HG02610 (cell line): ENCODE results near the gene CEP128.

Experiments
- ATAC-seq: cut with Tn5 transposase; IDR thresholded peaks from one replicate; pipeline ENCODE4 v1.9.1; 2021; ENCODE audit warnings: mild to moderate bottlenecking, moderate library complexity; ENCODE audit not compliant: unreplicated experiment

Gene CEP128

GRCh38 chr14:80695869-80696268, 245.7 kb downstream of the CEP128 start:
- peak; percentile 75 for ATAC-seq

- ATAC-seq = no peak
These were observed 248.6 kb downstream of the CEP128 start for GRCh38 chr14:80692903-80693302.

GRCh38 chr14:80681651-80682050, 259.9 kb downstream of the CEP128 start:
- ATAC-seq = no peak

GRCh38 chr14:80679273-80679672, 262.3 kb downstream of the CEP128 start:
- no peak for ATAC-seq

- no peak for ATAC-seq
These were observed 263.1 kb downstream of the CEP128 start for GRCh38 chr14:80678436-80678835.

- ATAC-seq = no peak
These were observed 272.1 kb downstream of the CEP128 start for GRCh38 chr14:80669426-80669825.

- no peak for ATAC-seq
These were observed 277.0 kb downstream of the CEP128 start for GRCh38 chr14:80664576-80664975.

- ATAC-seq = no peak
These were observed 278.0 kb downstream of the CEP128 start for GRCh38 chr14:80663541-80663940.

- ATAC-seq = no peak
These were observed 281.8 kb downstream of the CEP128 start for GRCh38 chr14:80659783-80660182.

GRCh38 chr14:80658733-80659132, 282.8 kb downstream of the CEP128 start:
- ATAC-seq = no peak

GRCh38 chr14:80658155-80658554, 283.4 kb downstream of the CEP128 start:
- ATAC-seq = no peak

- no peak for ATAC-seq
These were observed 287.6 kb downstream of the CEP128 start for GRCh38 chr14:80653956-80654355.

- ATAC-seq = no peak
These were observed 295.7 kb downstream of the CEP128 start for GRCh38 chr14:80645667-80646413.

- ATAC-seq = no peak
These were observed 296.7 kb downstream of the CEP128 start for GRCh38 chr14:80644826-80645225.

GRCh38 chr14:80638620-80639515, 302.7 kb downstream of the CEP128 start:
- no peak for ATAC-seq

- ATAC-seq = no peak
These were observed 303.6 kb downstream of the CEP128 start for GRCh38 chr14:80637756-80638619.

- ATAC-seq = no peak
These were observed 305.5 kb downstream of the CEP128 start for GRCh38 chr14:80636071-80636470.

GRCh38 chr14:80634106-80634758, 307.3 kb downstream of the CEP128 start:
- no peak for ATAC-seq

- ATAC-seq = no peak
These were observed 311.9 kb downstream of the CEP128 start for GRCh38 chr14:80629606-80630005.

- ATAC-seq = no peak
These were observed 313.0 kb downstream of the CEP128 start for GRCh38 chr14:80628547-80628946.

GRCh38 chr14:80627745-80628144, 313.8 kb downstream of the CEP128 start:
- no peak for ATAC-seq
